SK-N-SH (cell line): Measurements from ENCODE around the gene PARD3. TPM values are rescaled to one million over a fixed set of nuclear protein-coding genes. Genes with fewer than 3 reads are reported as not detected.

Source experiments
- CTCF ChIA-PET: fragments of 300-600, 350-600 bp; formaldehyde crosslinking; extraction: SDS; loops from one replicate; lab custom pipeline; 2021; lab: Yijun Ruan, JAX
- POLR2A ChIA-PET: fragments of 350-600 bp; sonication (Branson Sonifier 250); formaldehyde crosslinking; extraction: SDS; loops from one replicate; lab custom pipeline; 2020; ENCODE audit warnings: antibody characterized with exemption, inconsistent platforms; lab: Yijun Ruan, JAX
- DNase-seq: peaks from one replicate; pipeline ENCODE4 v3.0.0; 2012
- H2AFZ ChIP-seq: fragments of 200-600 bp; sonication (generic); 2 replicates; pipeline ENCODE4 v1.8.1; 2016; ENCODE audit warnings: antibody characterized with exemption, mild to moderate bottlenecking, low read depth
- H3F3A ChIP-seq: fragments of 200-600 bp; sonication (generic); replicated peaks from 2 replicates; pipeline ENCODE3; 2016; ENCODE audit warnings: antibody characterized with exemption, mild to moderate bottlenecking; ENCODE audit not compliant: insufficient read depth
- H3K27ac ChIP-seq, 2 experiments: fragments of 200-500 bp in 1 of 2; fragments of 200-600 bp in 1 of 2; sonication (Bioruptor generic) in 1 of 2; sonication (generic), shearing (Covaris generic) in 1 of 2; 2 replicates each; pipeline versions ENCODE4 v1.5.1 to v1.6.1; 2014 to 2016; ENCODE audit warnings: low read depth in 2 of 2, inconsistent platforms in 1 of 2, low read length in 1 of 2, mild to moderate bottlenecking in 1 of 2, mixed read lengths in 1 of 2
- H3K27me3 ChIP-seq: fragments of 200-600 bp; sonication (generic), shearing (Covaris generic); 2 replicates; pipeline ENCODE4 v1.6.1; 2016; ENCODE audit warnings: mixed run types; ENCODE audit not compliant: insufficient read depth
- H3K36me3 ChIP-seq, 2 experiments: fragments of 200-500 bp in 1 of 2; fragments of 200-600 bp in 1 of 2; sonication (Bioruptor generic) in 1 of 2; sonication (generic) in 1 of 2; replicated peaks in 1 of 2; 2 replicates each; pipeline versions ENCODE3 to v1.5.1; 2014 to 2016; ENCODE audit warnings: low read length in 1 of 2, mild to moderate bottlenecking in 1 of 2; ENCODE audit not compliant: insufficient read depth in 2 of 2, control insufficient read depth in 1 of 2
- H3K4me1 ChIP-seq, 2 experiments: fragments of 200-500 bp in 1 of 2; fragments of 200-600 bp in 1 of 2; sonication (Bioruptor generic) in 1 of 2; sonication (generic), shearing (Covaris generic) in 1 of 2; 2 replicates each; pipeline versions ENCODE4 v1.5.1 to v1.6.1; 2014 to 2016; ENCODE audit warnings: low read depth in 1 of 2, low read length in 1 of 2, mixed run types in 1 of 2; ENCODE audit not compliant: insufficient read depth in 2 of 2, control insufficient read depth in 1 of 2
- H3K4me2 ChIP-seq: fragments of 200-600 bp; sonication (generic), shearing (Covaris generic); 2 replicates; pipeline ENCODE4 v1.6.1; 2017; ENCODE audit warnings: mixed run types
- H3K4me3 ChIP-seq, 2 experiments: fragments of 200-500 bp in 1 of 2; fragments of 200-600 bp in 1 of 2; sonication (Bioruptor generic) in 1 of 2; sonication (generic), shearing (Covaris generic) in 1 of 2; 2 replicates each; pipeline versions ENCODE4 v1.5.1 to v1.8.1; 2014 to 2016; ENCODE audit warnings: low read depth in 2 of 2, inconsistent platforms in 1 of 2, low read length in 1 of 2, mild to moderate bottlenecking in 1 of 2, mixed read lengths in 1 of 2, moderate library complexity in 1 of 2
- H3K79me2 ChIP-seq: fragments of 200-600 bp; sonication (generic); 2 replicates; pipeline ENCODE4 v1.8.1; 2017; ENCODE audit warnings: mild to moderate bottlenecking; ENCODE audit not compliant: insufficient read depth
- H3K9ac ChIP-seq: fragments of 200-600 bp; sonication (generic); 2 replicates; pipeline ENCODE4 v1.6.1; 2017; ENCODE audit warnings: mixed run types
- H3K9me2 ChIP-seq: fragments of 200-600 bp; sonication (generic); 2 replicates; pipeline ENCODE4 v1.6.1; 2017; ENCODE audit warnings: mixed run types
- H3K9me3 ChIP-seq: fragments of 200-600 bp; sonication (generic); 2 replicates; pipeline ENCODE4 v1.6.1; 2017; ENCODE audit warnings: mixed run types, mild to moderate bottlenecking, moderate library complexity
- H4K20me1 ChIP-seq: fragments of 200-600 bp; sonication (generic); 2 replicates; pipeline ENCODE4 v1.6.1; 2017; ENCODE audit warnings: mild to moderate bottlenecking, mixed run types; ENCODE audit not compliant: insufficient read depth
- CHD2 ChIP-seq: fragments of 150-350 bp; IDR thresholded peaks from 2 replicates; pipeline ENCODE4 v1.6.1; 2018; ENCODE audit warnings: low read length; ENCODE audit not compliant: partially characterized antibody
- ELF1 ChIP-seq: IDR thresholded peaks from 2 replicates; pipeline ENCODE4 v1.4.0; 2012
- EZH2phosphoT487 ChIP-seq: fragments of 200-600 bp; sonication (generic); IDR thresholded peaks from 2 replicates; pipeline ENCODE4 v1.6.1; 2017; ENCODE audit warnings: low read depth, mixed run types, mild to moderate bottlenecking, antibody characterized with exemption, moderate library complexity, borderline replicate concordance
- FOSL2 ChIP-seq: IDR thresholded peaks from 2 replicates; pipeline ENCODE4 v1.4.0; 2012; ENCODE audit warnings: low read depth, mild to moderate bottlenecking, moderate library complexity, borderline replicate concordance
- FOXJ3 ChIP-seq: sonication (generic); formaldehyde crosslinking; IDR thresholded peaks from 2 replicates; pipeline ENCODE4 v1.5.1; 2020; ENCODE audit warnings: mild to moderate bottlenecking, missing genetic modification reagents
- IRF3 ChIP-seq: fragments of 150-350 bp; IDR thresholded peaks from 2 replicates; pipeline ENCODE4 v1.6.1; 2016; ENCODE audit warnings: mild to moderate bottlenecking, low read depth, low read length
- JUND ChIP-seq: IDR thresholded peaks from 2 replicates; pipeline ENCODE4 v1.4.0; 2012
- MAX ChIP-seq: IDR thresholded peaks from 2 replicates; pipeline ENCODE4 v1.4.0; 2012; ENCODE audit warnings: low read depth
- MEF2A ChIP-seq: IDR thresholded peaks from 2 replicates; pipeline ENCODE4 v1.4.0; 2012; ENCODE audit warnings: low read depth, borderline replicate concordance
- MXI1 ChIP-seq: IDR thresholded peaks from 2 replicates; pipeline ENCODE4 v1.6.1; 2012; ENCODE audit warnings: mild to moderate bottlenecking, low read depth, low read length, improper control_type of control experiment
- RCOR1 ChIP-seq: fragments of 150-350 bp; IDR thresholded peaks from 2 replicates; pipeline ENCODE4 v1.6.1; 2017; ENCODE audit warnings: antibody characterized with exemption, low read length
- RXRA ChIP-seq: IDR thresholded peaks from 2 replicates; pipeline ENCODE4 v1.4.0; 2012; ENCODE audit warnings: low read depth, mild to moderate bottlenecking, borderline replicate concordance
- SIN3A ChIP-seq: IDR thresholded peaks from 2 replicates; pipeline ENCODE4 v1.6.1; 2012; ENCODE audit warnings: low read depth, mild to moderate bottlenecking, low read length, moderate library complexity, borderline replicate concordance
- SMC3 ChIP-seq: IDR thresholded peaks from 2 replicates; pipeline ENCODE4 v1.6.1; 2012; ENCODE audit warnings: low read depth, low read length, improper control_type of control experiment
- TAF1 ChIP-seq: IDR thresholded peaks from 2 replicates; pipeline ENCODE4 v1.6.1; 2012; ENCODE audit warnings: low read depth, mild to moderate bottlenecking, low read length, moderate library complexity, borderline replicate concordance
- TCF12 ChIP-seq: IDR thresholded peaks from 2 replicates; pipeline ENCODE4 v1.4.0; 2012
- USF2 ChIP-seq: fragments of 150-350 bp; IDR thresholded peaks from 2 replicates; pipeline ENCODE4 v1.6.1; 2017; ENCODE audit warnings: antibody characterized with exemption, low read length, low read depth, borderline replicate concordance
- YY1 ChIP-seq: IDR thresholded peaks from 2 replicates; pipeline ENCODE4 v1.4.0; 2012; ENCODE audit warnings: low read depth, mild to moderate bottlenecking
- ZBTB33 ChIP-seq: IDR thresholded peaks from 2 replicates; pipeline ENCODE4 v1.4.0; 2012; ENCODE audit warnings: low read depth, borderline replicate concordance
- WGBS: methylation state at CpG from one replicate; pipeline ENCODE4 v1.1.6; 2017; ENCODE audit warnings: low lambda C conversion rate; 5-methylcytosine and 5-hydroxymethylcytosine counted together
- polyA plus RNA-seq, 3 experiments: library from polyadenylated mRNA; depleted of rRNA; stranded (reverse); fragments of >200 nt; gene quantifications; 2 replicates each; pipeline ENCODE4 v1.2.3, GENCODE V29; 2012

Gene PARD3
- polyA plus RNA-seq, 1 of the 3 experiments (the other 2 are of a cell fraction): 29.4 TPM

GRCh38 chr10:34480345-34480744 is 334.8 kb downstream of the PARD3 start:
- CTCF ChIA-PET: interaction anchor here (1.5 kb wide), 1 partner anchor 158 kb away, joined by 5 read pairs; no protein-coding TSS in a partner anchor
- no peaks in the 10 kb centered on the region for H4K20me1 ChIP-seq
- 96% methylated on average over 4 of the region's 4 CpGs for WGBS
- H3K27ac ChIP-seq: no peak overlapping the region
- no peak for TF ChIP-seq YY1
- no peak for TF ChIP-seq SMC3
- no peak for TF ChIP-seq FOSL2
- no peak for TF ChIP-seq RCOR1
- no peak for TF ChIP-seq EZH2phosphoT487
- TF ChIP-seq IRF3: no peak
- no peak for TF ChIP-seq SIN3A
- no peak for TF ChIP-seq TAF1
- no peak for TF ChIP-seq JUND
- TF ChIP-seq FOXJ3 (CRISPR knock-in tag): no peak
- no peak for TF ChIP-seq CHD2
- TF ChIP-seq USF2: no peak
- TF ChIP-seq TCF12: no peak
- no peak for TF ChIP-seq MXI1
- no peak for TF ChIP-seq MEF2A
- no peak for TF ChIP-seq ELF1
- TF ChIP-seq RXRA: no peak
- DNase-seq: no peak
- H3K9ac ChIP-seq: no peak overlapping the region
- H3K4me3 ChIP-seq: no peak overlapping the region
- H3K36me3 ChIP-seq: no peaks in the 10 kb centered on the region
- H3K79me2 ChIP-seq: no peaks in the 10 kb centered on the region
- H2AFZ ChIP-seq: no peak overlapping the region
- no peaks in the 10 kb centered on the region for H3K27me3 ChIP-seq
- peaks cover 6% of the 10 kb centered on the region for H3F3A ChIP-seq
- H3K4me1 ChIP-seq: peaks cover 0 to 12% of the 10 kb centered on the region in 2 experiments; a peak in 2 of 4 replicates
- POLR2A ChIA-PET: no interaction called here
- H3K4me2 ChIP-seq: no peak overlapping the region
- H3K9me2 ChIP-seq: no peaks in the 10 kb centered on the region
- no peaks in the 10 kb centered on the region for H3K9me3 ChIP-seq

- TF ChIP-seq ZBTB33: no peak
- TF ChIP-seq MAX: no peak
- no peak for DNase-seq
- peaks cover 0 to 12% of the 10 kb centered on the region in 2 experiments; a peak in 2 of 4 replicates for H3K4me1 ChIP-seq
- no peaks in the 10 kb centered on the region for H4K20me1 ChIP-seq
- no peak overlapping the region for H2AFZ ChIP-seq
- POLR2A ChIA-PET: no interaction called here
- no peaks in the 10 kb centered on the region for H3K27me3 ChIP-seq
- no peaks in the 10 kb centered on the region for H3K36me3 ChIP-seq
- no peak overlapping the region for H3K4me3 ChIP-seq
- no peak overlapping the region for H3K9ac ChIP-seq
- H3K9me2 ChIP-seq: no peaks in the 10 kb centered on the region
- no peak overlapping the region for H3K27ac ChIP-seq
- CTCF ChIA-PET: interaction anchor here (1.5 to 1.7 kb wide), 2 partner anchors 159 to 1146 kb away, joined by 3 to 5 read pairs; no protein-coding TSS in a partner anchor
- H3K9me3 ChIP-seq: no peaks in the 10 kb centered on the region
- no peaks in the 10 kb centered on the region for H3K79me2 ChIP-seq
- no peak overlapping the region for H3K4me2 ChIP-seq
- H3F3A ChIP-seq: peaks cover 8% of the 10 kb centered on the region
- 93% methylated on average over 7 of the region's 7 CpGs for WGBS
Observed at GRCh38 chr10:34479520-34480179, 335.4 kb downstream of the PARD3 start.
